Psoas muscle (tissue), 8 donors: ENCODE data around the gene ABL2. TPM values are rescaled to one million over a fixed set of nuclear protein-coding genes. Genes with fewer than 3 reads are reported as not detected.
"Not testable (repeated sequence)": the region's sequence is repeated elsewhere in the genome, so short reads cannot be mapped to it uniquely, and the experiment has no call there.

Experiments used
- ATAC-seq, 4 donors: fragments of 200-7000 bp; cut with Tn5 transposase; one replicate each; pipeline ENCODE4 v1.9.1; 2020; ENCODE audit warnings: moderate library complexity in 3 of 4, mild to moderate bottlenecking in 2 of 4
- DNase-seq, 2 donors: peaks; one replicate each; pipeline ENCODE4 v3.0.0-alpha.2; 2020
- H3K27ac ChIP-seq: fragments of 200-600 bp; one replicate; pipeline ENCODE4 v1.8.0; 2022
- H3K27me3 ChIP-seq, 3 donors: fragments of 200-600 bp in 1 of 3; one replicate each; pipeline versions ENCODE4 v1.6.1 to v1.8.0; 2013 to 2022; ENCODE audit warnings: low read length in 2 of 3, mild to moderate bottlenecking in 2 of 3, moderate library complexity in 1 of 3; ENCODE audit not compliant: insufficient read depth in 3 of 3
- H3K36me3 ChIP-seq, 2 donors: fragments of 200-600 bp in 1 of 2; one replicate each; pipeline versions ENCODE4 v1.6.1 to v1.8.0; 2013 to 2022; ENCODE audit warnings: low read depth in 1 of 2, mild to moderate bottlenecking in 1 of 2, moderate library complexity in 1 of 2; ENCODE audit not compliant: insufficient read depth in 1 of 2
- H3K4me1 ChIP-seq: fragments of 200-600 bp; one replicate; pipeline ENCODE4 v1.8.0; 2022
- H3K4me3 ChIP-seq: fragments of 200-600 bp; one replicate; pipeline ENCODE4 v1.8.0; 2022; ENCODE audit warnings: mild to moderate bottlenecking
- H3K9me3 ChIP-seq: fragments of 200-600 bp; one replicate; pipeline ENCODE4 v1.8.0; 2022
- WGBS, 3 donors: extraction: QIAGEN DNeasy Blood & Tissue Kit; methylation state at CpG; one replicate each; pipeline versions ENCODE4 v1.1.6 to v1.1.7; 2013; 5-methylcytosine and 5-hydroxymethylcytosine counted together
- intact Hi-C, 2 donors: fragments of 100-400 bp; cut with DNase I; formaldehyde crosslinking; loops; one replicate each; pipeline versions ENCODE4 v1.11.0 to v1.14.2; 2022
- polyA plus RNA-seq, 3 donors: library from polyadenylated mRNA; stranded (reverse); fragments of 200-250 nt; gene quantifications; one replicate each; pipeline ENCODE4 v1.2.3, GENCODE V29; 2013
- total RNA-seq, 4 donors: library from RNA; stranded (reverse); fragmentation: NEBNext Ultra II Directional in 2 of 4; extraction: Animal tissue kit (Norgen Biotek cat#: 25700) in 2 of 4; gene quantifications; one replicate each; pipeline versions ENCODE4 v1.2.1 to v1.2.4, GENCODE V29; 2021 to 2023
- TF ChIP-seq, protein P1 (sequence below): fragments of 200-600 bp; IDR thresholded peaks from one replicate; pipeline ENCODE4 v1.8.0; 2022; ENCODE audit warnings: antibody characterized with exemption
- donor health status: healthy with polysubstance abuse.
- donor health status: DM: no; HTN: no; CAD: no; lungs with moderate emphysema.
- donor health status: Bipolar disorder and iron deficiency.
- donor health status: healthy.
- donor health status: DM: yes; HTN: yes; CAD: no.
- donor health status: DM: no; HTN: no; CAD: no.
- donor health status: DM: no; HTN: no; CAD: no.
- donor health status: DM: yes; HTN: yes; CAD: no.

Gene ABL2
- total and polyA plus RNA-seq, 7 donors = 1.4 to 11.7 (median 8.6) TPM

GRCh38 chr1:179247923-179248322 is 18.4 kb upstream of the ABL2 start:
- no peak overlapping the region for H3K27ac ChIP-seq
- H3K9me3 ChIP-seq = no peaks in the 10 kb centered on the region
- ATAC-seq (no peak), DNase-seq (no peak)
- H3K4me3 ChIP-seq = no peak overlapping the region
- H3K27me3 ChIP-seq = no peaks in the 10 kb centered on the region
- WGBS, 3 donors = 80 to 92% (median 83%) methylated on average over 9 of the region's 9 CpGs
- TF ChIP-seq, protein P1, sequence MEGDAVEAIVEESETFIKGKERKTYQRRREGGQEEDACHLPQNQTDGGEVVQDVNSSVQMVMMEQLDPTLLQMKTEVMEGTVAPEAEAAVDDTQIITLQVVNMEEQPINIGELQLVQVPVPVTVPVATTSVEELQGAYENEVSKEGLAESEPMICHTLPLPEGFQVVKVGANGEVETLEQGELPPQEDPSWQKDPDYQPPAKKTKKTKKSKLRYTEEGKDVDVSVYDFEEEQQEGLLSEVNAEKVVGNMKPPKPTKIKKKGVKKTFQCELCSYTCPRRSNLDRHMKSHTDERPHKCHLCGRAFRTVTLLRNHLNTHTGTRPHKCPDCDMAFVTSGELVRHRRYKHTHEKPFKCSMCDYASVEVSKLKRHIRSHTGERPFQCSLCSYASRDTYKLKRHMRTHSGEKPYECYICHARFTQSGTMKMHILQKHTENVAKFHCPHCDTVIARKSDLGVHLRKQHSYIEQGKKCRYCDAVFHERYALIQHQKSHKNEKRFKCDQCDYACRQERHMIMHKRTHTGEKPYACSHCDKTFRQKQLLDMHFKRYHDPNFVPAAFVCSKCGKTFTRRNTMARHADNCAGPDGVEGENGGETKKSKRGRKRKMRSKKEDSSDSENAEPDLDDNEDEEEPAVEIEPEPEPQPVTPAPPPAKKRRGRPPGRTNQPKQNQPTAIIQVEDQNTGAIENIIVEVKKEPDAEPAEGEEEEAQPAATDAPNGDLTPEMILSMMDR = no peak
- H3K4me1 ChIP-seq = no peaks in the 10 kb centered on the region
- no peaks in the 10 kb centered on the region for H3K36me3 ChIP-seq
- intact Hi-C loops = no loop called here

DNA sequence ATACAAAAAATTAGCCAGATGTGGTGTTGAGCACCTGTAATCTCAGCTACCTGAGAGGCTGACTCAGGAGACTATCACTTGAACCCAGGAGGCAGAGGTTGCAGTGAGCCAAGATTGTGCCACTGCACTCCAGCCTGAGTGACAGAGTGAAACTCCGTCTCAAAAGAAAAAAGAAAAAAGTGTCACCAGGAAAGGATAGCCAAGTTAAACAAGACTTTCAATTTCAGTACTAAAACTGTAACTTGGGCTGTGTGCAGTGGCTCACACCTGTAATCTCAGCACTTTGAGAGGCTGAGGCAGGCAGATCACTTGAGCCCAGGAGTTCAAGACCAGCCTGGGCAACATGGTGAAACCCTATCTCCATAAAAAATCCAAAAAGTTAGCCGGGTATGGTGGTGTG is 15.9 kb upstream of the ABL2 start:
- intact Hi-C loops, H3K4me1 ChIP-seq, DNase-seq, ATAC-seq, H3K27ac ChIP-seq, H3K36me3 ChIP-seq, H3K27me3 ChIP-seq, H3K4me3 ChIP-seq, H3K9me3 ChIP-seq: not testable (repeated sequence)
- WGBS, 3 donors = 52 to 77% (median 66%) methylated on average over 2 of the region's 2 CpGs

GRCh38 chr1:179241530-179242097 is 12.1 kb upstream of the ABL2 start:
- no peak for DNase-seq
- intact Hi-C loops = no loop called here
- no peaks in the 10 kb centered on the region for H3K36me3 ChIP-seq
- H3K9me3 ChIP-seq = no peaks in the 10 kb centered on the region
- no peaks in the 10 kb centered on the region for H3K27me3 ChIP-seq
- no peak for ATAC-seq
- TF ChIP-seq, protein P1 = no peak
- WGBS, 3 donors = 71 to 76% (median 75%) methylated on average over 5 of the region's 5 CpGs
- H3K4me1 ChIP-seq = no peaks in the 10 kb centered on the region
- H3K27ac ChIP-seq = no peak overlapping the region
- no peak overlapping the region for H3K4me3 ChIP-seq

GRCh38 chr1:179237222-179237621 is 7.7 kb upstream of the ABL2 start:
- WGBS, 3 donors = 77 to 88% (median 81%) methylated on average over 4 of the region's 4 CpGs
- Histone ChIP-seq H3K27me3 (no peaks in the 10 kb centered on the region), H3K4me1 (no peaks in the 10 kb centered on the region), H3K4me3 (no peak overlapping the region), H3K36me3 (no peaks in the 10 kb centered on the region), H3K27ac (no peak overlapping the region), H3K9me3 (no peaks in the 10 kb centered on the region)
- ATAC-seq (no peak), DNase-seq (no peak)
- TF ChIP-seq, protein P1 = no peak
- intact Hi-C loops = no loop called here

DNA sequence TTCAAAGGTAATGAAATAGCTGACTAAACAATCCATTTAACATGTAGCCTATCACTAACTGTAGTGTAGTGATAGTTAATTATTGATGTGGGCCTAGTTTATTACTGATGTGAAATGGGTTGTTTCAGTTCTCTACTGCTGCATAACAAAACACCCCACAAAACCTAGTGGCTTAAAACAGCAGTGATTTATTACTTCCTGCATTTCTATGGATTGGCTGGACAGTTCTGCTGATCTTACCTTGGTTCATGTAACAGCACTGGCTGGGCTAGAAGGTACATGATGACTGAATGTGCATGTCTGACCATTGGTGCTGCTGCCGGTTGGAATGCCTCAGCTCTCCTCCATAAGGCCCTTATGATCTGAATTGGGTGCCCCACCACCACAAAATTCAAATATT is 5.4 kb upstream of the ABL2 start:
- ATAC-seq = no peak
- WGBS, 3 donors = 85 to 94% (median 93%) methylated on average over 1 of the region's 1 CpG
- Histone ChIP-seq H3K27me3 (no peaks in the 10 kb centered on the region), H3K4me3 (no peak overlapping the region), H3K36me3 (no peaks in the 10 kb centered on the region), H3K9me3 (no peaks in the 10 kb centered on the region), H3K4me1 (no peaks in the 10 kb centered on the region), H3K27ac (no peak overlapping the region)
- intact Hi-C loops = no loop called here
- TF ChIP-seq, protein P1 = no peak
- DNase-seq = no peak
